GM10266 (cell line): ENCODE results near the gene DGKI.

Source experiments
- DNase-seq: peaks from one replicate; pipeline ENCODE4 v3.0.0; 2012; ENCODE audit errors: extremely low spot score
- TF ChIP-seq, protein P1 (sequence below): IDR thresholded peaks from 2 replicates; pipeline ENCODE4 v1.5.1; 2012; ENCODE audit warnings: mild to moderate bottlenecking, low read depth; ENCODE audit not compliant: control insufficient read depth, insufficient read depth; ENCODE audit errors: missing control alignments

Gene DGKI

DNA sequence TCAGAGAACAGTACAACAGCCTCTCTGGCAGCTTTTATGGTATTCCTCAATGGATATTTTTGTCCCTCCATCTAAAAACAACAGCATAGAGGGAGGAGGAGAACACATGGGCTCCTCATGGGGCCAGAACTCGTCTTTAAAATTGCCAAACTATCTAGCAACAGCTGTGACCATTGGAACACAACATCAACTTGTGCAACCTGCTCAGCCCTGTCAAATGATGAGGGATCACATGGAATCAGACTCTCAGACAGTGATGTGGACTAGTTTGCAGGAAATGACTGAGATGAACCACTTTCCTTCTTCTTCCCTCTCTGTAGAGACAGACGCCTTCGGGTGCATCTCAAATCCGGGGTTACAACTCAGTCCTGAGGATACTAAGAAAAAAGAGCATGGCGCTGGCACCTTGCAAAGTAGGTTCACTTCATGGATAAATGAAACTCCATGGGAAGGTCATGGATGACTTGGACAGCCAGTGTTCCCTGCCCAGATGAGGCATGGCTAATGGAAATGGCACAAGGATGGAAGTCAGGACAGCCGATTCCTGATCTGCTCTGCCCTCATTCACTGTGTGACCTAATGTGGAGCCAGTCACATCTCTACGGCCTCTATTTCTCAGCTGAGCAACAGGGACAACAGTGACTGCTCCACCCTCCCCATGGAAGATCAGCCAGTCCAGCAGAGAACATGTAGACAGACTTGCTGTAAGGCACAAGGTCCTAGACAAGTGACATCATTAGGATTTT is 24.6 kb upstream of the DGKI start:
- DNase-seq: no peak
- TF ChIP-seq, protein P1, sequence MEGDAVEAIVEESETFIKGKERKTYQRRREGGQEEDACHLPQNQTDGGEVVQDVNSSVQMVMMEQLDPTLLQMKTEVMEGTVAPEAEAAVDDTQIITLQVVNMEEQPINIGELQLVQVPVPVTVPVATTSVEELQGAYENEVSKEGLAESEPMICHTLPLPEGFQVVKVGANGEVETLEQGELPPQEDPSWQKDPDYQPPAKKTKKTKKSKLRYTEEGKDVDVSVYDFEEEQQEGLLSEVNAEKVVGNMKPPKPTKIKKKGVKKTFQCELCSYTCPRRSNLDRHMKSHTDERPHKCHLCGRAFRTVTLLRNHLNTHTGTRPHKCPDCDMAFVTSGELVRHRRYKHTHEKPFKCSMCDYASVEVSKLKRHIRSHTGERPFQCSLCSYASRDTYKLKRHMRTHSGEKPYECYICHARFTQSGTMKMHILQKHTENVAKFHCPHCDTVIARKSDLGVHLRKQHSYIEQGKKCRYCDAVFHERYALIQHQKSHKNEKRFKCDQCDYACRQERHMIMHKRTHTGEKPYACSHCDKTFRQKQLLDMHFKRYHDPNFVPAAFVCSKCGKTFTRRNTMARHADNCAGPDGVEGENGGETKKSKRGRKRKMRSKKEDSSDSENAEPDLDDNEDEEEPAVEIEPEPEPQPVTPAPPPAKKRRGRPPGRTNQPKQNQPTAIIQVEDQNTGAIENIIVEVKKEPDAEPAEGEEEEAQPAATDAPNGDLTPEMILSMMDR: no peak

DNA sequence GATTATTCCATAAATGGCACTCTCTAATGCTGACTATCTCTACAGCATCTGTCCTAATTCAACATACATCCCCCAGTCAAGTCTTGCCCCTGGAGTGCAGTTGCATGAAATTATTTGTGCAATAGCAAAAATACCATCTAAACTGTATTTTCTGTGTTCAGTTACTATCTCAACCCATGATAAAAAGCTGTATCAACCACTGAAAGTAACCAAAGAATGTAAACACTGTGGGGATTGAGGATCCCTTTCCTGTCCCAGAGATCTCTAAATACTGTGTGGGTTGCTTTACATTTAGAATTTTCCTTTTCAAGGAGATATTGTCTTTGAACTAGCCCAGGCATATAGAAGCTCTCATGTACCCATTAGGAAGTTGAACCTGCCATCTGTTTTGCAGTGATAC is 23.9 kb upstream of the DGKI start:
- TF ChIP-seq, protein P1: no peak
- no peak for DNase-seq

DNA sequence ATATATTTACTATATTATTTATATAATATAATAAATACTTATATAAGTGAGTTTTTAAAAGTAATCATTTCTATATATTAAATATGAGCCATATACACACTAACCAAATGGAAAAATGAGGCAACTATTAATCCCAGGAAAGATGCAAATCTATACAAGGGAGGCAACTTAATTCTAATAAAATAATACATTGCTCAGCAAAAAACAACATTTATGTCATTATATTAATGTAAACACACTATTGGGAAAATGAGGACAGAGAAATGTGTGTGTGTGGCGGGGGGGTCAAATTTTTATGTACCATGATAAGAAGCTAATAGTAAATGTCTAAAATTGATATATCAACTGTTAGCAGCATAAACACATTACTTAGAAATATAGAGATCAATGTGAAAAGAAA is 23.3 kb upstream of the DGKI start:
- DNase-seq: no peak
- TF ChIP-seq, protein P1: no peak

DNA sequence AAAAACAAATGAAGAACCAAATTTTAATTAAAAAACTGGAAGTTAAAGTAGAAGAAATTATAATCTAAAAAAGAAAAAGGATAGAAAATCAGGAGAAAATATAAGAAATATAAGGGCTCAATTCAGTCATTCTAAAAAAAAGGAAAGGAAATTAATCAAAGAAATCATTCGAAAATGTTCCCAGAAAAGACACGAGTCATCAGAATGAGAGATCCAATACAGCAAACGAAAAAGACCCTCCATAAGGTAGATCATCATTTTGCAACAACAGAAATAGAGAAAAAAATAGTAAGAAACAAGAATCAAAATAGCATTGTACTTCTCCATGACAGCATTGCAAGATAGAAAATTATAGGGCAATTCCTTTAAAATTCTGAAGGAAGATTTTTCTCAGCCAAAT is 22.5 kb upstream of the DGKI start:
- TF ChIP-seq, protein P1: no peak
- DNase-seq: no peak

DNA sequence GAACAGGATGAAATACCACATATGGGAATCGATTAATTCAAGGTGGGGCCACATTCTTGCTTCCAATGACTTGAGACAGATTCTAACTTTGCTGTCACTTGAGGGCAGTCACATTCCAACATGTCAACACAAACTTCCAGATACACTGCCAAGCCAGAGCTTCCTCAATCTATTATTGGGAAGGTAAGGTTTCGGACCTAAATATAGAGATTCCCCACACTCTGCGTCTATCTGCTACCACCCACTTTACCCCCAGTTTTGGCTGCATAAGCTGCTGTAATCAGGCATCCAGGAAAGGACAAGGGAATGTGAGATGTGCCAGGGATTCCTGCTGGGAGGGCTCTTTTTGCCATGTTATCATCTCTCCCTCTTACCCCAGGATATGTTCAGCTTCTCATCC is 20.5 kb upstream of the DGKI start:
- DNase-seq: no peak
- TF ChIP-seq, protein P1: no peak

DNA sequence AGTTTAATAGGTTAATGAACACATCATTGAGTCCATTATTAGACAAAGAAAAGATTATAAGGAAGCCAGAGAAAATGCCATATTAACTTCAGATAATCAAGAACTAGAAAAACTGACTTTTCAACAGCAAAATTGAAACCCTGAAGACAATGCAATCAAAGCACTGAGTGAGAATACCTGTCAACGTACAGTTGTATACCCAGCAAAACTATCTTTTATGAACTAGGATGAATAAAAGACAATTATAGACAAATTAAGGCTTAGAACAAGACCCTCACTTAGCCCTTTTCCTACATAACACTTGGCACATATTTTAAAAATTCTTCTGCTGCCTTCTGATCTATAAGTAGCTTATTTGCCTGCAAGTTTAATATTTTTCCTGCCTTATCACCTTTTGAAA is 19.0 kb upstream of the DGKI start:
- no peak for DNase-seq
- TF ChIP-seq, protein P1: no peak

DNA sequence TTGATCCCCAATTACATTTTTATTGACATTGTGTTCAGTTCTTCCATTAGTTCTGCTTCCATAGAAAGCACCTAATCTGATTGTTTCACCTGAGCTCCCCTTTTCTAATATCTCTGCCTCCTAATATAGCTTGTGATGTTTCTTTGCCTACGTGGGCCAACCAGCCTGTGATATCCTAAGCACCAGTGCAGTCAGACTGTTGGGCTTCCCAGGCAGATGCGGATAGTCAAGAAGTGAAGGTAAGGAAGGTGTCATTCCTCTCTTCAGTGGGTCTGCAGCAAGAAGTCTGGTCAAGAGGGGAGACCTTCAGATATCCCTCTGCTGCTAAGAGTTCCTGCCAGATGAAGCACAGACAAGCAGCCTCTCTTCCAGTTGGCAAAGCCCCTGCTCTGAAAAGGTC is 16.2 kb upstream of the DGKI start:
- DNase-seq: no peak
- TF ChIP-seq, protein P1: no peak
